Liver (tissue), 9 donors: Measurements from ENCODE around the gene RPS6KA2. TPM values are rescaled to one million over a fixed set of nuclear protein-coding genes. Genes with fewer than 3 reads are reported as not detected.

Experiments
- DNase-seq: peaks from one replicate; pipeline ENCODE4 v3.0.0-alpha.2; 2017; ENCODE audit warnings: low spot score
- H3K27ac ChIP-seq, 2 donors: one replicate each; pipeline ENCODE4 v1.7.0; 2013; ENCODE audit warnings: inconsistent platforms in 2 of 2, low read length in 2 of 2, control low read depth in 1 of 2, low read depth in 1 of 2, mild to moderate bottlenecking in 1 of 2
- H3K27me3 ChIP-seq, 4 donors: one replicate each; pipeline versions ENCODE4 v1.6.1 to v1.7.0; 2013; ENCODE audit warnings: low read length in 3 of 4, inconsistent platforms in 1 of 4, mild to moderate bottlenecking in 1 of 4, moderate library complexity in 1 of 4; ENCODE audit not compliant: control insufficient read depth in 4 of 4, insufficient read depth in 4 of 4
- H3K36me3 ChIP-seq, 4 donors: one replicate each; pipeline versions ENCODE4 v1.6.1 to v1.7.0; 2013; ENCODE audit warnings: low read length in 3 of 4, mild to moderate bottlenecking in 3 of 4, low read depth in 1 of 4, moderate library complexity in 1 of 4; ENCODE audit not compliant: control insufficient read depth in 4 of 4, insufficient read depth in 3 of 4
- H3K4me1 ChIP-seq, 4 donors: one replicate each; pipeline versions ENCODE4 v1.6.1 to v1.7.0; 2013; ENCODE audit warnings: low read length in 3 of 4, mild to moderate bottlenecking in 3 of 4, moderate library complexity in 1 of 4; ENCODE audit not compliant: control insufficient read depth in 4 of 4, insufficient read depth in 4 of 4
- H3K4me3 ChIP-seq, 3 donors: one replicate each; pipeline versions ENCODE4 v1.6.1 to v1.7.0; 2013; ENCODE audit warnings: low read length in 3 of 3, control low read depth in 1 of 3, low read depth in 1 of 3, mild to moderate bottlenecking in 1 of 3
- H3K9ac ChIP-seq, 2 donors: one replicate each; pipeline ENCODE4 v1.7.0; 2013; ENCODE audit warnings: low read length in 2 of 2, mild to moderate bottlenecking in 2 of 2, moderate library complexity in 2 of 2, control low read depth in 1 of 2, low read depth in 1 of 2
- H3K9me3 ChIP-seq, 4 donors: one replicate each; pipeline versions ENCODE4 v1.6.1 to v1.7.0; 2013; ENCODE audit warnings: low read length in 3 of 4; ENCODE audit not compliant: control insufficient read depth in 4 of 4
- EGR1 ChIP-seq, 2 donors: IDR thresholded peaks; 2 replicates each; pipeline ENCODE4 v1.6.1; 2016 to 2018; ENCODE audit warnings: antibody characterized with exemption in 2 of 2, low read depth in 2 of 2
- FOXA1 ChIP-seq: IDR thresholded peaks from 2 replicates; pipeline ENCODE4 v1.6.1; 2016; ENCODE audit warnings: antibody characterized with exemption
- FOXA2 ChIP-seq: IDR thresholded peaks from 2 replicates; pipeline ENCODE4 v1.6.1; 2016; ENCODE audit warnings: antibody characterized with exemption
- GABPA ChIP-seq, 2 donors: IDR thresholded peaks in 1 of 2; conservative IDR thresholded peaks in 1 of 2; 2 replicates each; pipeline ENCODE4 v1.6.1; 2016; ENCODE audit warnings: antibody characterized with exemption in 2 of 2, mild to moderate bottlenecking in 1 of 2, moderate library complexity in 1 of 2
- HNF4A ChIP-seq, 2 donors: conservative IDR thresholded peaks; 2 replicates each; pipeline ENCODE4 v1.6.1; 2016; ENCODE audit warnings: antibody characterized with exemption in 2 of 2, mild to moderate bottlenecking in 2 of 2
- HNF4G ChIP-seq: IDR thresholded peaks from 2 replicates; pipeline ENCODE4 v1.6.1; 2016; ENCODE audit warnings: antibody characterized with exemption
- JUND ChIP-seq, 2 donors: IDR thresholded peaks; 2 replicates each; pipeline ENCODE4 v1.6.1; 2016; ENCODE audit warnings: antibody characterized with exemption in 2 of 2
- NR2F2 ChIP-seq: IDR thresholded peaks from 2 replicates; pipeline ENCODE4 v1.6.1; 2016; ENCODE audit warnings: antibody characterized with exemption
- RAD21 ChIP-seq, 2 donors: IDR thresholded peaks; 2 replicates each; pipeline ENCODE4 v1.6.1; 2016; ENCODE audit warnings: antibody characterized with exemption in 2 of 2, mild to moderate bottlenecking in 2 of 2
- RXRA ChIP-seq, 2 donors: IDR thresholded peaks; 2 replicates each; pipeline ENCODE4 v1.6.1; 2017 to 2018; ENCODE audit warnings: antibody characterized with exemption in 2 of 2, mild to moderate bottlenecking in 1 of 2
- SP1 ChIP-seq: IDR thresholded peaks from 2 replicates; pipeline ENCODE4 v1.6.1; 2018; ENCODE audit warnings: antibody characterized with exemption, mild to moderate bottlenecking
- TAF1 ChIP-seq: conservative IDR thresholded peaks from 2 replicates; pipeline ENCODE4 v1.6.1; 2016; ENCODE audit warnings: antibody characterized with exemption, mild to moderate bottlenecking
- YY1 ChIP-seq: IDR thresholded peaks from 2 replicates; pipeline ENCODE4 v1.6.1; 2016; ENCODE audit warnings: antibody characterized with exemption, mild to moderate bottlenecking
- WGBS: extraction: QIAGEN DNeasy Blood & Tissue Kit; methylation state at CpG from one replicate; pipeline ENCODE4 v1.1.7; 2013; 5-methylcytosine and 5-hydroxymethylcytosine counted together
- polyA plus RNA-seq, 2 donors: library from polyadenylated mRNA; stranded (reverse) in 1 of 2; unstranded in 1 of 2; fragments of 200-250 nt in 1 of 2; fragments of >200 nt in 1 of 2; fragmentation: Nextera tagmentation in 1 of 2; extraction: Ambion mirVana in 1 of 2; gene quantifications; one replicate each; pipeline versions ENCODE4 v1.2.1 to v1.2.3, GENCODE V29; 2013 to 2015
- total RNA-seq, 2 donors: library from RNA; depleted of rRNA; stranded (reverse); fragments of >200 nt; gene quantifications; one replicate each; pipeline ENCODE4 v1.2.3, GENCODE V29; 2014
- TF ChIP-seq, protein P1 (sequence below): IDR thresholded peaks from 2 replicates; pipeline ENCODE4 v1.6.1; 2016; ENCODE audit warnings: antibody characterized with exemption, mild to moderate bottlenecking
- TF ChIP-seq, protein P2 (sequence below): fragments of 150-350 bp; IDR thresholded peaks from 2 replicates; pipeline ENCODE4 v1.5.1; 2017; ENCODE audit warnings: improper control_type of control experiment, low read depth, low read length; ENCODE audit not compliant: missing input control
- TF ChIP-seq, protein P3 (sequence below): IDR thresholded peaks from 2 replicates; pipeline ENCODE4 v1.6.1; 2016; ENCODE audit warnings: antibody characterized with exemption
- TF ChIP-seq, protein P4 (sequence below): IDR thresholded peaks from 2 replicates; pipeline ENCODE4 v1.6.1; 2016; ENCODE audit warnings: antibody characterized with exemption
- TF ChIP-seq, protein P5 (sequence below): IDR thresholded peaks from 2 replicates; pipeline ENCODE4 v1.6.1; 2016; ENCODE audit warnings: antibody characterized with exemption
- donor health status: healthy.
- donor health status: healthy.
- donor health status: healthy.
- donor health status: healthy.
- donor health status: healthy.

RPS6KA2 gene
- total and polyA plus RNA-seq, 4 donors = 2.5 to 9.0 (median 5.0) TPM

DNA sequence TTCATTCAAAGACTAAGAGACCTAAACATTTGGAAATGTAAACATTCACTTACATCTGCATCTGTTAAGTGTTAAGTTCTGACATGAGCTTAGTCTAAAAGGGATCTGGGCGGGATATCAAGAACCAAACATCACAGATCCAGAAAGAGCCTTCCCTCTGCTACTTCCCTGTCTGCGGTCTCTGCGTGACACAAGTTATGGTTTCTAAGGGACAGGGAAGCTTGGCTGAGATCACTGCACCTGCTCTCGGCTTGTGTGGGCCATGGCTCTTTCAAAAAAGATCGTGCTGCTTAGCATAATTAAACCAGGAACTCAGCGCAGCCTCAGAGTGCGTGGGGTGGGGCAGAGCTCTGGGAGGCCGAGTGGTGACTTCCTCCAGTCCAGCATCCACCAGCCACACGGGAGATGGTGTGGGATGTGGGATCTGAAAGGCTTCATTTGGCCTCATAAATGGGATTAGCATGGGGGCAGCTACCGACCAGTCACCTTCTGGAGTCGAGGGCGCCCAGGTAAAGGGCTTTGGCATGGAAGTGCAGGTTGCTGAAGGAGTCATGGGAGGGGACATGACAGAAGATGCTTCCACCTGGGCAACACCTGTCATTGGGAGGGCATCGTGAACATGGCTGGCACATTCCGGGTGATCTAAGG, 23.9 kb downstream of the RPS6KA2 start (continued):
- no peak for TF ChIP-seq TAF1
- no peak for TF ChIP-seq FOXA1

DNA sequence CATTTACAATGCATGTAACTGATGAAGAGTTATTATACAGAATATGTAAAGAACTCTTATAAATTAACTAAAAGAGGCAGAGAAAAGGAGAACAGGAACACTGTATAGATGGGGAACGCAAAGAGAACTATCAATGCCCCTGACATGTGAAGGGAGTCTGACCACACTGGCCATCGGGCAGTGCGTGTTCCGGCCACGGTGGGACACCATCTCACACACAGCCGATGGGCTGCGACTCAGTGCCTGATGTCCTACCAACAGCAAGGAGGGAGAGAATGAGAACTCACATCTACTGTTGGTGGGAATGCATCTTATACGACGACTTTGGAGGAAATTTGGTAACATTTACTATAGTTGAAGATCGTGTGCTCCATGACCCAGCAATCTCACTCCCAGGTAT, 25.1 kb downstream of the RPS6KA2 start:
- no peaks in the 10 kb centered on the region for H3K9me3 ChIP-seq
- no peak overlapping the region for H3K9ac ChIP-seq
- WGBS = 96% methylated on average over 10 of the region's 10 CpGs
- H3K27ac ChIP-seq = no peak overlapping the region
- no peaks in the 10 kb centered on the region for H3K27me3 ChIP-seq
- H3K4me1 ChIP-seq = no peaks in the 10 kb centered on the region
- TF ChIP-seq, protein P1, sequence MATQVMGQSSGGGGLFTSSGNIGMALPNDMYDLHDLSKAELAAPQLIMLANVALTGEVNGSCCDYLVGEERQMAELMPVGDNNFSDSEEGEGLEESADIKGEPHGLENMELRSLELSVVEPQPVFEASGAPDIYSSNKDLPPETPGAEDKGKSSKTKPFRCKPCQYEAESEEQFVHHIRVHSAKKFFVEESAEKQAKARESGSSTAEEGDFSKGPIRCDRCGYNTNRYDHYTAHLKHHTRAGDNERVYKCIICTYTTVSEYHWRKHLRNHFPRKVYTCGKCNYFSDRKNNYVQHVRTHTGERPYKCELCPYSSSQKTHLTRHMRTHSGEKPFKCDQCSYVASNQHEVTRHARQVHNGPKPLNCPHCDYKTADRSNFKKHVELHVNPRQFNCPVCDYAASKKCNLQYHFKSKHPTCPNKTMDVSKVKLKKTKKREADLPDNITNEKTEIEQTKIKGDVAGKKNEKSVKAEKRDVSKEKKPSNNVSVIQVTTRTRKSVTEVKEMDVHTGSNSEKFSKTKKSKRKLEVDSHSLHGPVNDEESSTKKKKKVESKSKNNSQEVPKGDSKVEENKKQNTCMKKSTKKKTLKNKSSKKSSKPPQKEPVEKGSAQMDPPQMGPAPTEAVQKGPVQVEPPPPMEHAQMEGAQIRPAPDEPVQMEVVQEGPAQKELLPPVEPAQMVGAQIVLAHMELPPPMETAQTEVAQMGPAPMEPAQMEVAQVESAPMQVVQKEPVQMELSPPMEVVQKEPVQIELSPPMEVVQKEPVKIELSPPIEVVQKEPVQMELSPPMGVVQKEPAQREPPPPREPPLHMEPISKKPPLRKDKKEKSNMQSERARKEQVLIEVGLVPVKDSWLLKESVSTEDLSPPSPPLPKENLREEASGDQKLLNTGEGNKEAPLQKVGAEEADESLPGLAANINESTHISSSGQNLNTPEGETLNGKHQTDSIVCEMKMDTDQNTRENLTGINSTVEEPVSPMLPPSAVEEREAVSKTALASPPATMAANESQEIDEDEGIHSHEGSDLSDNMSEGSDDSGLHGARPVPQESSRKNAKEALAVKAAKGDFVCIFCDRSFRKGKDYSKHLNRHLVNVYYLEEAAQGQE = no peak
- TF ChIP-seq RXRA (IDR thresholded peaks at IDR 0.05) (no peak), RAD21 (IDR thresholded peaks at IDR 0.05) (no peak), FOXA2 (no peak), JUND (IDR thresholded peaks at IDR 0.05) (no peak), YY1 (no peak), NR2F2 (no peak), HNF4G (no peak), FOXA1 (no peak), EGR1 (IDR thresholded peaks at IDR 0.05; ENCODE audit: low read depth in 2 of 2) (no peak), GABPA (IDR thresholded peaks at IDR 0.05 in 1 of 2, conservative IDR thresholded peaks at IDR 0.05 in 1 of 2) (no peak), HNF4A (conservative IDR thresholded peaks at IDR 0.05) (no peak), TAF1 (no peak), SP1 (no peak)
- TF ChIP-seq, protein P2, sequence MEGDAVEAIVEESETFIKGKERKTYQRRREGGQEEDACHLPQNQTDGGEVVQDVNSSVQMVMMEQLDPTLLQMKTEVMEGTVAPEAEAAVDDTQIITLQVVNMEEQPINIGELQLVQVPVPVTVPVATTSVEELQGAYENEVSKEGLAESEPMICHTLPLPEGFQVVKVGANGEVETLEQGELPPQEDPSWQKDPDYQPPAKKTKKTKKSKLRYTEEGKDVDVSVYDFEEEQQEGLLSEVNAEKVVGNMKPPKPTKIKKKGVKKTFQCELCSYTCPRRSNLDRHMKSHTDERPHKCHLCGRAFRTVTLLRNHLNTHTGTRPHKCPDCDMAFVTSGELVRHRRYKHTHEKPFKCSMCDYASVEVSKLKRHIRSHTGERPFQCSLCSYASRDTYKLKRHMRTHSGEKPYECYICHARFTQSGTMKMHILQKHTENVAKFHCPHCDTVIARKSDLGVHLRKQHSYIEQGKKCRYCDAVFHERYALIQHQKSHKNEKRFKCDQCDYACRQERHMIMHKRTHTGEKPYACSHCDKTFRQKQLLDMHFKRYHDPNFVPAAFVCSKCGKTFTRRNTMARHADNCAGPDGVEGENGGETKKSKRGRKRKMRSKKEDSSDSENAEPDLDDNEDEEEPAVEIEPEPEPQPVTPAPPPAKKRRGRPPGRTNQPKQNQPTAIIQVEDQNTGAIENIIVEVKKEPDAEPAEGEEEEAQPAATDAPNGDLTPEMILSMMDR = no peak
- TF ChIP-seq, protein P3, sequence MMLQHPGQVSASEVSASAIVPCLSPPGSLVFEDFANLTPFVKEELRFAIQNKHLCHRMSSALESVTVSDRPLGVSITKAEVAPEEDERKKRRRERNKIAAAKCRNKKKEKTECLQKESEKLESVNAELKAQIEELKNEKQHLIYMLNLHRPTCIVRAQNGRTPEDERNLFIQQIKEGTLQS = no peak
- TF ChIP-seq, protein P4, sequence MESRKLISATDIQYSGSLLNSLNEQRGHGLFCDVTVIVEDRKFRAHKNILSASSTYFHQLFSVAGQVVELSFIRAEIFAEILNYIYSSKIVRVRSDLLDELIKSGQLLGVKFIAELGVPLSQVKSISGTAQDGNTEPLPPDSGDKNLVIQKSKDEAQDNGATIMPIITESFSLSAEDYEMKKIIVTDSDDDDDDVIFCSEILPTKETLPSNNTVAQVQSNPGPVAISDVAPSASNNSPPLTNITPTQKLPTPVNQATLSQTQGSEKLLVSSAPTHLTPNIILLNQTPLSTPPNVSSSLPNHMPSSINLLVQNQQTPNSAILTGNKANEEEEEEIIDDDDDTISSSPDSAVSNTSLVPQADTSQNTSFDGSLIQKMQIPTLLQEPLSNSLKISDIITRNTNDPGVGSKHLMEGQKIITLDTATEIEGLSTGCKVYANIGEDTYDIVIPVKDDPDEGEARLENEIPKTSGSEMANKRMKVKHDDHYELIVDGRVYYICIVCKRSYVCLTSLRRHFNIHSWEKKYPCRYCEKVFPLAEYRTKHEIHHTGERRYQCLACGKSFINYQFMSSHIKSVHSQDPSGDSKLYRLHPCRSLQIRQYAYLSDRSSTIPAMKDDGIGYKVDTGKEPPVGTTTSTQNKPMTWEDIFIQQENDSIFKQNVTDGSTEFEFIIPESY = no peak
- TF ChIP-seq, protein P5, sequence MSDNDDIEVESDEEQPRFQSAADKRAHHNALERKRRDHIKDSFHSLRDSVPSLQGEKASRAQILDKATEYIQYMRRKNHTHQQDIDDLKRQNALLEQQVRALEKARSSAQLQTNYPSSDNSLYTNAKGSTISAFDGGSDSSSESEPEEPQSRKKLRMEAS = no peak
- no peak for DNase-seq
- H3K4me3 ChIP-seq = no peak overlapping the region
- no peaks in the 10 kb centered on the region for H3K36me3 ChIP-seq
